ENCODE data around the gene TP53BP2. TPM values are rescaled to one million over a fixed set of nuclear protein-coding genes. Genes with fewer than 3 reads are reported as not detected.
"Not testable (repeated sequence)": the region's sequence is repeated elsewhere in the genome, so short reads cannot be mapped to it uniquely, and the experiment has no call there.

The TP53BP2 gene
- total and polyA plus RNA-seq, 10 donors, result 5.2 to 50.7 (median 39.5) TPM

- DNase-seq, result no peak
- Histone ChIP-seq H3K27me3 (replicated peaks in 1 of 7) (peaks cover 0 to 15% (median 0%) of the 10 kb centered on the region in 7 donors), H3K27ac (no peak overlapping the region), H3K36me3 (no peaks in the 10 kb centered on the region), H3K4me3 (no peak overlapping the region), H3K9me3 (no peaks in the 10 kb centered on the region), H3K4me1 (no peaks in the 10 kb centered on the region)
- 73 to 90% (median 82%) methylated on average over 6 of the region's 6 CpGs for WGBS, 5 donors
- TF ChIP-seq CTCF (IDR thresholded peaks at IDR 0.05 in 8 of 11, conservative IDR thresholded peaks at IDR 0.05 in 3 of 11) (no peak), POLR2AphosphoS5 (IDR thresholded peaks at IDR 0.05) (no peak), POLR2A (IDR thresholded peaks at IDR 0.05) (no peak)
- intact Hi-C loops (cut with DNase I; ENCODE audit: low total_unique reads), result no loop called here
These were observed 30.8 kb upstream of the TP53BP2 start for GRCh38 chr1:223876590-223876989.

DNA sequence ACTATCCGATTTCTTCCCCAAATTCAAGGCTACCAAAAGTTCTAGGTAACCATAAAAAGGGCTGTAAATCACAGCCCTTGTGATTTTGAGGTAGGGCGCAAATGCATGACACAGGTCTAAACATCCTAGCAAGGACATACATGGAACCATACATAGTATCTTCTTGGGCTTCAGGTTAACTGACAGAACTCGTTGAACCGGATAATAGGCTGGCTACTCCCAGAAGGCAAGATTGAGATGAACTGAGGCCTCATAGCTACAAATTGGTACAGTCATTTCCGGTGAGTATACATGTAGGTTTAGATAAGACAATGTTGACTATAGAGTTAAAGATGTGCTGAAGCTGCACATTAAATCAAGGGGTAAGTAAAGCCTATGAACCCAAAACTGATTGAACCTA is 27.3 kb upstream of the TP53BP2 start:
- peaks cover 0 to 4% (median 0%) of the 10 kb centered on the region in 6 donors for H3K4me1 ChIP-seq
- intact Hi-C loops (cut with DNase I; ENCODE audit: low total_unique reads), result no loop called here
- 89 to 95% (median 91%) methylated on average over 5 of the region's 5 CpGs for WGBS, 5 donors
- TF ChIP-seq POLR2A (IDR thresholded peaks at IDR 0.05) (no peak), CTCF (IDR thresholded peaks at IDR 0.05 in 8 of 11, conservative IDR thresholded peaks at IDR 0.05 in 3 of 11) (no peak), POLR2AphosphoS5 (IDR thresholded peaks at IDR 0.05) (no peak)
- DNase-seq, result no peak
- H3K9me3 ChIP-seq, result no peaks in the 10 kb centered on the region
- no peaks in the 10 kb centered on the region for H3K36me3 ChIP-seq
- no peak overlapping the region for H3K27ac ChIP-seq
- H3K27me3 ChIP-seq (replicated peaks in 1 of 7), result peaks cover 0 to 27% (median 0%) of the 10 kb centered on the region in 7 donors
- no peak overlapping the region for H3K4me3 ChIP-seq

- WGBS, 5 donors, result 83 to 95% (median 91%) methylated on average over 5 of the region's 5 CpGs
- Histone ChIP-seq H3K4me1 (peaks cover 0 to 4% (median 0%) of the 10 kb centered on the region in 6 donors), H3K4me3 (no peak overlapping the region), H3K27ac (no peak overlapping the region), H3K9me3 (no peaks in the 10 kb centered on the region), H3K27me3 (replicated peaks in 1 of 7) (peaks cover 0 to 27% (median 0%) of the 10 kb centered on the region in 7 donors), H3K36me3 (no peaks in the 10 kb centered on the region)
- DNase-seq, result no peak
- TF ChIP-seq POLR2A (IDR thresholded peaks at IDR 0.05) (no peak), CTCF (IDR thresholded peaks at IDR 0.05 in 8 of 11, conservative IDR thresholded peaks at IDR 0.05 in 3 of 11) (no peak), POLR2AphosphoS5 (IDR thresholded peaks at IDR 0.05) (no peak)
- intact Hi-C loops (cut with DNase I; ENCODE audit: low total_unique reads), result no loop called here
These were observed 26.7 kb upstream of the TP53BP2 start for GRCh38 chr1:223872308-223872901.

- no peaks in the 10 kb centered on the region for H3K9me3 ChIP-seq
- WGBS, 5 donors, result 48 to 79% (median 65%) methylated on average over 12 to 14 of the region's 14 CpGs
- peak overlapping the region in 2 of 8 donors; percentile 17 to 44 for H3K4me3 ChIP-seq
- peaks cover 0 to 27% (median 0%) of the 10 kb centered on the region in 7 donors for H3K27me3 ChIP-seq (replicated peaks in 1 of 7)
- TF ChIP-seq POLR2AphosphoS5 (IDR thresholded peaks at IDR 0.05), result no peak
- no peak for TF ChIP-seq POLR2A (IDR thresholded peaks at IDR 0.05)
- no peak for TF ChIP-seq CTCF (IDR thresholded peaks at IDR 0.05 in 8 of 11, conservative IDR thresholded peaks at IDR 0.05 in 3 of 11)
- DNase-seq, result peak; percentile 77
- intact Hi-C loops (cut with DNase I; ENCODE audit: low total_unique reads), result no loop called here
- peaks cover 0 to 4% (median 0%) of the 10 kb centered on the region in 6 donors for H3K4me1 ChIP-seq
- peak overlapping the region in 1 of 8 donors; percentile 46 for H3K27ac ChIP-seq
- no peaks in the 10 kb centered on the region for H3K36me3 ChIP-seq
These were observed 25.1 kb upstream of the TP53BP2 start for GRCh38 chr1:223870617-223871574.

DNA sequence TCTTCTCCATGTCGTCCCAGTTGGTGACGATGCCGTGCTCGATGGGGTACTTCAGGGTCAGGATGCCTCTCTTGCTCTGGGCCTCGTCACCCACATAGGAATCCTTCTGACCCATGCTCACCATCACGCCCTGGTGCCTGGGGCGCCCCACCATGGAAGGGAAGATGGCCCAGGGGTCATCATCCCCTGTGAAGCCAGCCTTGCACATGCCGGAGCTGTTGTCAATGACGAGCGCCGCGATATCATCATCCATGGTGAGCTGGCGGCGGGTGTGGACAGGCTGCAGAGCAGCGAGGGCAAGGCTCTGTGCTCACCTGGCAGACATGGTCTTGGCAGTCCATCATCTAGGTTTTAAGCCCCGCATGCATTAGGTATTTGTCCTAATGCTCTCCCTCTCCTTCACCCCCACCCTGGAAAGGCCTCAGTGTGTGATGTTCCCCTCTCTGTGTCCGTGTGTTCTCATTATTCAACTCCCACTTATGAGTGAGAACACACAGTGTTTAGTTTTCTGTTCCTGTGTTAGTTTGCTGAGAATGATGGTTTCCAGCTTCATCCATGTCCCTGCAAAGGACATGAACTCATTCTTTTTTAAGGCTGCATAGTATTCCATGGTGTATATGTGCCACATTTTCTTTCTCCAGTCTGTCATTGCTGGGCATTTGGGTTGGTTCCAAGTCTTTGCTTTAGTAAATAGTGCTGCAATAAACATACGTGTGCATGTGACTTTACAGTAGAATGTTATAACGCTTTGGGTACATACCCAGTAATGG is 19.0 kb upstream of the TP53BP2 start:
- intact Hi-C loops (cut with DNase I; ENCODE audit: low total_unique reads); H3K9me3 ChIP-seq; H3K4me3 ChIP-seq; H3K36me3 ChIP-seq; H3K27me3 ChIP-seq (replicated peaks in 1 of 7); H3K4me1 ChIP-seq; H3K27ac ChIP-seq: not testable (repeated sequence)
- DNase-seq, result peak; percentile 67
- WGBS, 5 donors, result 94 to 98% (median 96%) methylated on average over 14 to 19 of the region's 19 CpGs
